ENCODE results near the gene FLT3. TPM values are rescaled to one million over a fixed set of nuclear protein-coding genes. Genes with fewer than 3 reads are reported as not detected.
"Not testable (repeated sequence)": the region's sequence is repeated elsewhere in the genome, so short reads cannot be mapped to it uniquely, and the experiment has no call there.

The FLT3 gene
- total RNA-seq, 1 donor from 2014 or later = not detected

DNA sequence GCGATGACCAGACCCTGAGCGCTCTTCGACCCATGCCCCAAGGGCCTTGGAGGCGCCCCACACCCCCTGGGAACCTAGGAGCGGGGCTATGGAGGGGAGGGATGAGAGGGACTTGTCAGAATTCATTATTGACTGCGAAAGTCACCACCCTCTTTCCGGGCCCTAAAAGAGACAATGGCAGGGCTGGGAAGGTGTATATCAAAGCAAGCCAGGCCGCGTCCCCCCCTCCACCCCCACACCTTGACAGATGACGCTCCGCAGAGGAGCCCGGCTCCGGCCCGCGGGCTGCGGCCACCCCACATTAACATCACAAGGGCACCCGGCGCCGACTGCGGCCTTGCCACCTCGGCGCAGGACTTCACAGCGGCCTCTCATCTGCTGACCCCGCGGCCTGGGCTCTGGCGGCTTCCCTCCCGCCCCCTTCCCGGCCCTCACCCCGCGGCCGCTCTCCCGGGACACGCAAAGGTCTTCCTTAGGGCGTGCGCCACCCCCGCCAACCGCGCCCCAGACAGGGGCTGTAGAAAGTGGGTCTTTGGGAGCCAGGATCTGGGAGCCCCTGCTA, 133.7 kb downstream of the FLT3 start:
- no peak overlapping the region for H3K27ac Mint-ChIP-seq (ENCODE audit: unreplicated experiment)
- H3K9me3 Mint-ChIP-seq (ENCODE audit: low read depth) = no peaks in the 10 kb centered on the region
- no peak for DNase-seq (ENCODE audit: low spot score)
- TF ChIP-seq, protein P1, sequence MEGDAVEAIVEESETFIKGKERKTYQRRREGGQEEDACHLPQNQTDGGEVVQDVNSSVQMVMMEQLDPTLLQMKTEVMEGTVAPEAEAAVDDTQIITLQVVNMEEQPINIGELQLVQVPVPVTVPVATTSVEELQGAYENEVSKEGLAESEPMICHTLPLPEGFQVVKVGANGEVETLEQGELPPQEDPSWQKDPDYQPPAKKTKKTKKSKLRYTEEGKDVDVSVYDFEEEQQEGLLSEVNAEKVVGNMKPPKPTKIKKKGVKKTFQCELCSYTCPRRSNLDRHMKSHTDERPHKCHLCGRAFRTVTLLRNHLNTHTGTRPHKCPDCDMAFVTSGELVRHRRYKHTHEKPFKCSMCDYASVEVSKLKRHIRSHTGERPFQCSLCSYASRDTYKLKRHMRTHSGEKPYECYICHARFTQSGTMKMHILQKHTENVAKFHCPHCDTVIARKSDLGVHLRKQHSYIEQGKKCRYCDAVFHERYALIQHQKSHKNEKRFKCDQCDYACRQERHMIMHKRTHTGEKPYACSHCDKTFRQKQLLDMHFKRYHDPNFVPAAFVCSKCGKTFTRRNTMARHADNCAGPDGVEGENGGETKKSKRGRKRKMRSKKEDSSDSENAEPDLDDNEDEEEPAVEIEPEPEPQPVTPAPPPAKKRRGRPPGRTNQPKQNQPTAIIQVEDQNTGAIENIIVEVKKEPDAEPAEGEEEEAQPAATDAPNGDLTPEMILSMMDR (IDR thresholded peaks at IDR 0.05) = no peak
- no peak overlapping the region for H3K4me3 Mint-ChIP-seq (ENCODE audit: unreplicated experiment)
- no peaks in the 10 kb centered on the region for H3K36me3 Mint-ChIP-seq (ENCODE audit: low read depth)
- peaks cover 81% of the 10 kb centered on the region for H3K27me3 Mint-ChIP-seq (ENCODE audit: low read depth)
- H3K4me1 Mint-ChIP-seq (ENCODE audit: low read depth) = peaks cover 14% of the 10 kb centered on the region

DNA sequence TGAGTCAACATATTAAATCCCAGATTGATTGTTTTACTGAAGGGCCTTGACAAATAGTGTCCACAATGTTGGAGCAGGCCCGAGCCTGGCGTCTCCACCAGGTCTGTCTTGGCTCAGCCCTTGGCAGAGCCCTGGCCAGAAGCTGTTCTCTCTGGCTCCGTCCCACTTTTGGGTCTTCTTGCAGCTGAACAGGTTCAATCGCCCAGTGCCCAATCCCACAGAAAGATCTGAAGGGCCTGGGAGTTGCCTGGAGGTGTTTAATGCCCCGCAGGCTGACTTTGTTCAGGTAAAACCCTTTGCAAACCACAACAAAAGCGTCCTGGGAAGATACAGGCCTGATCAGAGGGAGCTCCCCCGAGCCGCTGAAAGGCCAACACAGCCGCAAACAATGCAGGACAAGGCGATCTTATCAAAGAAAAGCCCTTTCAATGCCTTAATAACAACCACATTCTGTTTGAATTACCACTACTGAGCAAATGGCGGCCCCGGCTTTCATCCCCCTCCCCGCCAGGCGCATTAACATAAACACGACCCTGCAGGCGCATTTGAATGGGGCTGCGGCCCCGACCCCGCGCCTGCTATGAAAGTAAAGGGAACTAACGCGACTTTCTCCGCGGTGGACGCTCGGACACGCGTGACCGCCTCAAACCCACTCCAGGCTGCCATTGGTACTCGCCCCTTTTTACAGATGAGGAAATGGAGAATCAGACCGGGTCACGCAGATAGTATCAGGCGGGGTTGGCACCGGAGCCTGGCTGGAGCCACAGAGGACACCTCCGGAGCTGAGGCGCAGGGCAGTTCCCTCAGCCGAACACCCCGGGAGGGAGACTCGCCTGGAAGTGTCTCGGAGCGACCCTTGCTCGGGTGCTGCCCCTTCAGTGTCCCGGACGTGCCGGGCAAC, 134.4 kb downstream of the FLT3 start:
- no peak overlapping the region for H3K4me3 Mint-ChIP-seq (ENCODE audit: unreplicated experiment)
- TF ChIP-seq, protein P1 (IDR thresholded peaks at IDR 0.05) = no peak
- H3K9me3 Mint-ChIP-seq (ENCODE audit: low read depth) = no peaks in the 10 kb centered on the region
- peaks cover 18% of the 10 kb centered on the region for H3K4me1 Mint-ChIP-seq (ENCODE audit: low read depth)
- peaks cover 79% of the 10 kb centered on the region for H3K27me3 Mint-ChIP-seq (ENCODE audit: low read depth)
- H3K27ac Mint-ChIP-seq (ENCODE audit: unreplicated experiment) = no peak overlapping the region
- DNase-seq (ENCODE audit: low spot score) = no peak
- no peaks in the 10 kb centered on the region for H3K36me3 Mint-ChIP-seq (ENCODE audit: low read depth)

DNA sequence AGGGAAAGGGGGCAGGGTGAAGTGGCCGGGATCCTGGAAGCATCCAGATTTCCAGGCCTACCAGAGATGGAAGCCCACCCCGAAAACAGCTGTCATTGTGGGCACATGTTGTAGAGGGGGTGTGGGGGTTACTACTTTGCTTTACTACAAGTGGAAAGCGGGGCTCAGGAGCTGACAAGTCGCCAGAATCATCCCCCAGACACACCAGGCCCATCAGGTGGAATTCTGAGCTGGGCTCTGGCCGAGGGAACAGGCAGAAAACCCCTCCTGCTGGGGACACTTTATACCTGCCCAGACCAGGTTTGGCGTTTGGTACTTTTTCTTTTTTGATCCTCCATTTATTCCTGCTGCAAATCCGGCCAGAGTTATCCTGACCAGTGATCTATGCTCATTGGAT, 135.0 kb downstream of the FLT3 start:
- Mint-ChIP-seq H3K27me3 (ENCODE audit: low read depth) (peaks cover 75% of the 10 kb centered on the region), H3K27ac (ENCODE audit: unreplicated experiment) (no peak overlapping the region), H3K4me3 (ENCODE audit: unreplicated experiment) (no peak overlapping the region), H3K9me3 (ENCODE audit: low read depth) (no peaks in the 10 kb centered on the region), H3K4me1 (ENCODE audit: low read depth) (peaks cover 21% of the 10 kb centered on the region), H3K36me3 (ENCODE audit: low read depth) (no peaks in the 10 kb centered on the region)
- TF ChIP-seq, protein P1 (IDR thresholded peaks at IDR 0.05) = no peak
- no peak for DNase-seq (ENCODE audit: low spot score)

DNA sequence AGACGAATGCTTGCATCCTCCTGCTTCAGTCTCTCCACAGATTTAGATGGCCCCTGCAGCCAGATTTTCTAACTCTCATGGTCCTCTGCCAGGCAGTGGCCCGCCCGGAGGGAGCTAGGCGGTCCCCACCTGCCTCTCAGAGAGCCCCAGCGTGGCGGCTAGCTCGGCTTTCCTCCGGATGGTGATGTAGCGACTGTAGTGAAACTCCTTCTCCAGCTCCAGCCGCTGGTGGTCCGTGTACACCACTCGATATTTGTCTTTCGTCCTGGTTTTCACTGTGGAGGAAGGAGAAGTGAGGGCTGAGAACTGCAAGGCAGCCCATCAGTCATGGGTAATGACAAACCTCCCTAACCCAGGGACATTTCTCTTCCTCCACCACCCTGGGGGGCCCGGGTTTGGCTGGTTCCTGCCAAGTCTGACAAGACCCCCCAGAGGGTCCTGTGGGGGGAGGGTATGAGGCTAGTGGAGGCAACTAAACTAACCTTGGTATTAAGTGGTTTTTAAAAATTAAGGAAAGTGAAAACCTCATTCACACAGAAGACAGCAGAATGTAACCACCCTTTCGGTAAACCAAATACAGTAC, 135.5 kb downstream of the FLT3 start:
- H3K27ac Mint-ChIP-seq (ENCODE audit: unreplicated experiment) = no peak overlapping the region
- H3K27me3 Mint-ChIP-seq (ENCODE audit: low read depth) = peaks cover 77% of the 10 kb centered on the region
- H3K4me1 Mint-ChIP-seq (ENCODE audit: low read depth) = peaks cover 24% of the 10 kb centered on the region

DNA sequence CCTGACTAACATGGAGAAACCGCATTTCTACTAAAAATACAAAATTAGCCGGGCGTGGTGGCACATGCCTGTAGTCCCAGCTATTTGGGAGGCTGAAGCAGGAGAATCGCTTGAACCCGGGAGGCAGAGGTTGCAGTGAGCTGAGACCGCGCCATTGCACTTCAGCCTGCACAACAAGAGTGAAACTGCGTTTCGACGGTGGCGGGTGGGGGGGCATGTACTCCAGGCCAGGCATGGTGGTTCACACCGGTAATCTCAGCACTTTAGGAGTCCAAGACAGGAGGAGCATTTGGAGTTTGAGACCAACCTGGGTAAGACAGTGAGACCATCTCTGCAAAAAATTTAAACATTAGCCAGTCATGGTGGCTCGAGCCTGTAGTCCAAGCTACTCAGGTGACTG, 136.2 kb downstream of the FLT3 start:
- not testable (repeated sequence) for H3K36me3 Mint-ChIP-seq (ENCODE audit: low read depth); DNase-seq (ENCODE audit: low spot score); H3K27ac Mint-ChIP-seq (ENCODE audit: unreplicated experiment); H3K4me3 Mint-ChIP-seq (ENCODE audit: unreplicated experiment); H3K9me3 Mint-ChIP-seq (ENCODE audit: low read depth)
- Mint-ChIP-seq H3K27me3 (ENCODE audit: low read depth) (peaks cover 75% of the 10 kb centered on the region), H3K4me1 (ENCODE audit: low read depth) (peaks cover 21% of the 10 kb centered on the region)

More for the DNA sequence above, 135.5 kb downstream of the FLT3 start:
- Mint-ChIP-seq H3K9me3 (ENCODE audit: low read depth) (no peaks in the 10 kb centered on the region), H3K36me3 (ENCODE audit: low read depth) (no peaks in the 10 kb centered on the region), H3K4me3 (ENCODE audit: unreplicated experiment) (no peak overlapping the region)
- no peak for DNase-seq (ENCODE audit: low spot score)
- TF ChIP-seq, protein P1 (IDR thresholded peaks at IDR 0.05) = no peak

Data from chondrocyte (in vitro differentiated cells).